HG03175 (cell line): ENCODE measurements around the gene MYCBP.

Experiments used
- ATAC-seq: cut with Tn5 transposase; IDR thresholded peaks from one replicate; pipeline ENCODE4 v1.9.1; 2021; ENCODE audit warnings: mild to moderate bottlenecking, moderate library complexity; ENCODE audit not compliant: unreplicated experiment

Gene MYCBP

GRCh38 chr1:38826886-38827285 lies 46.3 kb downstream of the MYCBP start:
- no peak for ATAC-seq

- ATAC-seq, result no peak
Measured at GRCh38 chr1:38826262-38826661, 46.9 kb downstream of the MYCBP start.

DNA sequence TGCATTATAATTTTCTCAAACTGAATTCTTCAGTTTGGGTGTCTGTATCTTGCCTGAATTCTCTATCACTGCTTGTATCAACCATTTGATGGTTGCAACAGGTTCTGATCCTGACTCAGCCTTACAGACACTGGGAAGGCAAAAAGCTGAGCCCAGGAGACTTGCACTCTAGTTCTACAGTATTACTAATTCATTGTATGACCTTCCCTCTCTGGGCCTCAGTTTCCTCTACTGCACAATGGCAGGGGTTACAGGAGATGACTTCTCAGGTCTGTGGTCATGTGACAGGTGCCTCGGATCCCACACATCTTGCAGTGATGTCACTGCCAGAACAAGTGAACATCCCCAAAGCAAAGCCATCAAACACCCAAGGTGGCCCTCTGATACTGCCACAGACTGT lies 52.3 kb downstream of the MYCBP start:
- ATAC-seq, result no peak

GRCh38 chr1:38819516-38819915 lies 53.6 kb downstream of the MYCBP start:
- ATAC-seq, result no peak

- ATAC-seq, result no peak
Measured at GRCh38 chr1:38819040-38819439, 54.1 kb downstream of the MYCBP start.

GRCh38 chr1:38818175-38818976 lies 54.8 kb downstream of the MYCBP start:
- ATAC-seq, result no peak

DNA sequence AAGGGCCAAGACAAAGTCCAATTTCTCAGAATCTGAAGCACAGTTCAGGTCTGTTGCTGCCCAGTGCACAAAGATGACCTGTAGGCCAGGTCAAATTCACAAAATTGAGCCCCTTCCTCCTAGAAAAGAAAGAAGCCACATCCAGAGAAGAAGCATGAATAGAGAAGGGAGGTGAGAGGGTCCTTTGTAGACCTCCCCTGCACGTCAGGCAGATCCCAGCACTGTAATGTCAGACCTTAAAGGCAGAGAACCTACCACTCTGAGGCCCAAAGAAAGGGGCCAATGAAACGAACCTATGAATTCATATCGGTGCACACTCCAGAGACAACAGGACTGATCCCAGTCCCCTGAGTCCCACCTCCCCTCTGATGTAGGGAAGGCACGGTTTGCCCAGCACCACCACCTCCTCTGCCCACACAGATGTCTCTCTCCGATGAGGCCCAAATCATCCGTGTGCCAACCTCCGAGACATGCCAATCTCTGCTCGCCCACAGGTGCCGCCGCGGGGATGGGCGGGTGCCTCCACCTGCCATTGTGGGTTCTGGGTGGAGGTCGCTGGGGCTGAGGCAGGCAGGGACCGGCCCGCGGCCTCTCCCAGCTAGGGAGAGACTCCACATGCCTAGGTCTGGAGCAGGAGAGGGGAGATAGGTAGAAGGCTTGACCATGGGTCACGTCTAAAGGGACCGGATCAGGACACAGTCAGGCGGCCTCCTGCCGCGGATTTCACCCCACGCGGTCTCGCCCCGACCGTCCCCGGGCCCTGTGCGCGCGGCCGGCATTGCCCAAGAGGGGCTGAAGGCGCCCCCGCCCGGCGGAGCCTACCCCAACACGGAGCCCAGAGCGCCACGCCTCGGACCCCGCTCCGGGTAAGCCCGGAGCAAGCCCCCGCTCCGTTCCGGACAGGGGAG lies 55.6 kb downstream of the MYCBP start:
- ATAC-seq, result no peak

- ATAC-seq, result peak; percentile 80
Measured at GRCh38 chr1:38815903-38816627, 57.1 kb downstream of the MYCBP start.

DNA sequence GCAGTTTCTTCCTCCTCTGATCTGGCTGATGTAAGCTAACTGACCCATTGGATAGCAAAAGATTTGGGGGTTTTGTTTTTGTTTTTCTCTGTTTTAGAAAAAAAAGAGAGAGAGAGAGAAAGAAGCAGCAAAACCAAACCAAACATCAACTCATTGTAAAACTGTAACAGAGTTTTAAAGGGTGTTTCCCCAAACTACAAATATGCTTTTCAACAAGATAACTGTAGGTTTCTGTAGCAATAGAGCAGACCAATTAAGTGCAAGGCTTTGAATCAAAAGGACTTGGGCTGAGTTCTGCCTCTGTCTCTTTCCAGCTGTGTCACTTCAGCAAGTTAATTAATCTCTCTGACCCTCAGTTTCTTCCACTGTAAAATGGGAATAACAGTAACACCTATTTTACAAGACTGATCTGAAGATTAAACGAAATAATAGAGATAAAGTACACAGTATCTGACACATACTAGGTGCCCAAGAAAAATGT lies 58.1 kb downstream of the MYCBP start:
- ATAC-seq, result no peak

DNA sequence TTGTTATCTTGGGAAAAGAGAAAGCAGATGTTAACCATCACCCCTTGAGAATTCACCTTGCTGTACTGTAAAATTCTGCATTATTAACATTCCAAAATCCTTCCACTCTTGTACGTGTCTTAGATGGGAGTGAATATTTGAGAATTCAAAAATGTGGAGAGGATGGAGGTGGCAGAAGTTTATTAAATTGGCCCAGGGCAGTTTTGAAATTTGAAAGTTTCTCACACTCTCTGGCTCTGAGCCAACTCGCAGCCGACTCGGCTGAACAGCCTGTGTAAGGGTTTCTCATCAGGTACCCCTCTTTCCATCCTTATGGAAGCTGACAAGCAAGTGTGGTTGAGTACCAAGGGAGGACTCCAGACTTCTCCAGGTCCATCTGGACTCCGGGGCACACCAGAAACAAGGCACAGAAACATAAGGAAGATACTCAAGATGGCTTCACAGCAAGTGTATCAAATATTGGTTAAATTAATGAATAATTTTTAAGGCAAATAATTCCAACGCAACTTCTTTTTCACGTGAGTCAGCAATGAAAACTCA lies 58.6 kb downstream of the MYCBP start:
- ATAC-seq, result no peak

GRCh38 chr1:38812981-38813380 lies 60.2 kb downstream of the MYCBP start:
- no peak for ATAC-seq
